B cell (primary cell): ENCODE results near the gene KRT80. TPM values are rescaled to one million over a fixed set of nuclear protein-coding genes. Genes with fewer than 3 reads are reported as not detected.

Experiments used
- ATAC-seq: fragments of 200-7000 bp; cut with Tn5 transposase; one replicate; pipeline ENCODE4 v1.10.0; 2021; ENCODE audit warnings: low read depth, mild to moderate bottlenecking, moderate number of reproducible peaks, moderate library complexity
- CTCF ChIA-PET: fragments of 350-600 bp; sonication (Branson Sonifier 250); formaldehyde crosslinking; loops from one replicate; lab custom pipeline; 2021; ENCODE audit warnings: antibody characterized with exemption, inconsistent platforms; lab: Charles Lee
- POLR2A ChIA-PET: fragments of 350-600 bp; sonication (Branson Sonifier 250); formaldehyde crosslinking; loops from one replicate; lab custom pipeline; 2021; ENCODE audit warnings: antibody characterized with exemption; lab: Charles Lee
- DNase-seq: peaks from one replicate; pipeline ENCODE4 v3.0.0; 2013
- H2AFZ ChIP-seq: 2 replicates; pipeline ENCODE4 v1.6.1; 2012; ENCODE audit warnings: mild to moderate bottlenecking, low read depth, low read length; ENCODE audit not compliant: insufficient read depth, poor library complexity, severe bottlenecking
- H3K27ac ChIP-seq, 2 donors: 1 replicate in 1 of 2; 2 replicates in 1 of 2; pipeline ENCODE4 v1.5.1; 2012 to 2013; ENCODE audit warnings: low read length in 2 of 2, mild to moderate bottlenecking in 2 of 2, moderate library complexity in 1 of 2
- H3K27me3 ChIP-seq, 4 experiments: fragments of 200-600 bp in 1 of 4; sonication (generic) in 1 of 4; replicated peaks in 1 of 4; 1 replicate in 2 of 4; 2 replicates in 2 of 4; pipeline versions ENCODE4 v1.6.1 to v1.7.0; 2013 to 2016; ENCODE audit warnings: low read length in 3 of 4, mild to moderate bottlenecking in 2 of 4, mixed read lengths in 1 of 4, moderate library complexity in 1 of 4; ENCODE audit not compliant: insufficient read depth in 4 of 4, control insufficient read depth in 3 of 4; ENCODE audit errors: control extremely low read depth in 1 of 4
- H3K36me3 ChIP-seq, 2 experiments: replicated peaks in 1 of 2; 1 replicate in 1 of 2; 2 replicates in 1 of 2; pipeline versions ENCODE4 v1.6.1 to v1.7.1; 2013; ENCODE audit warnings: low read length in 1 of 2; ENCODE audit not compliant: insufficient read depth in 2 of 2, control insufficient read depth in 1 of 2; ENCODE audit errors: control extremely low read depth in 1 of 2, extremely low read depth in 1 of 2
- H3K4me1 ChIP-seq, 2 donors: fragments of 200-600 bp in 1 of 2; sonication (generic) in 1 of 2; 1 replicate in 1 of 2; 2 replicates in 1 of 2; pipeline versions ENCODE4 v1.5.1 to v1.6.1; 2013 to 2017; ENCODE audit warnings: low read length in 2 of 2; ENCODE audit not compliant: control insufficient read depth in 2 of 2, insufficient read depth in 2 of 2
- H3K4me2 ChIP-seq: replicated peaks from 2 replicates; pipeline ENCODE3; 2012; ENCODE audit warnings: mild to moderate bottlenecking, low read depth, low read length; ENCODE audit not compliant: poor library complexity, severe bottlenecking
- H3K4me3 ChIP-seq, 5 experiments: fragments of 200-600 bp in 1 of 5; sonication (generic) in 1 of 5; 1 replicate in 3 of 5; 2 replicates in 2 of 5; pipeline versions ENCODE4 v1.5.1 to v1.7.0; 2011 to 2016; ENCODE audit warnings: low read length in 4 of 5, mild to moderate bottlenecking in 4 of 5, low read depth in 2 of 5, control low read depth in 1 of 5, moderate library complexity in 1 of 5; ENCODE audit not compliant: insufficient read depth in 1 of 5; ENCODE audit errors: control extremely low read depth in 1 of 5, extremely low read depth in 1 of 5
- H3K79me2 ChIP-seq: fragments of 200-600 bp; sonication (generic); one replicate; pipeline ENCODE4 v1.6.0; 2016; ENCODE audit warnings: low read length; ENCODE audit not compliant: control insufficient read depth, insufficient read depth
- H3K9ac ChIP-seq: fragments of 200-600 bp; sonication (generic); 2 replicates; pipeline ENCODE4 v1.6.1; 2017; ENCODE audit warnings: mild to moderate bottlenecking, low read length, moderate library complexity
- H3K9me3 ChIP-seq, 3 donors: one replicate each; pipeline versions ENCODE4 v1.6.1 to v1.7.1; 2013; ENCODE audit warnings: low read length in 2 of 3; ENCODE audit not compliant: control insufficient read depth in 2 of 3, insufficient read depth in 1 of 3; ENCODE audit errors: control extremely low read depth in 1 of 3
- H4K20me1 ChIP-seq: 2 replicates; pipeline ENCODE4 v1.6.0; 2012; ENCODE audit warnings: mild to moderate bottlenecking, low read length; ENCODE audit not compliant: insufficient read depth, control insufficient read depth, poor library complexity, severe bottlenecking
- H3K27ac Mint-ChIP-seq: one replicate; pipeline ENCODE4 v1.8.0; 2021; ENCODE audit warnings: mixed read lengths
- H3K27me3 Mint-ChIP-seq: one replicate; pipeline ENCODE4 v1.8.0; 2021; ENCODE audit warnings: mixed read lengths
- H3K4me1 Mint-ChIP-seq: one replicate; pipeline ENCODE4 v1.8.0; 2021; ENCODE audit warnings: mixed read lengths
- H3K4me3 Mint-ChIP-seq: one replicate; pipeline ENCODE4 v1.8.0; 2021; ENCODE audit warnings: mixed read lengths
- H3K9me3 Mint-ChIP-seq: one replicate; pipeline ENCODE4 v1.8.0; 2022; ENCODE audit warnings: mixed read lengths; ENCODE audit not compliant: insufficient read depth
- CTCF ChIP-seq: fragments of 200-600 bp; IDR thresholded peaks from one replicate; pipeline ENCODE4 v1.8.0; 2022; ENCODE audit warnings: antibody characterized with exemption, mild to moderate bottlenecking
- EZH2 ChIP-seq: IDR thresholded peaks from 2 replicates; pipeline ENCODE4 v1.6.1; 2012; ENCODE audit warnings: borderline replicate concordance, low read depth, mild to moderate bottlenecking, moderate library complexity, low read length; ENCODE audit not compliant: insufficient read depth, poor library complexity, severe bottlenecking
- WGBS: methylation state at CpG from one replicate; pipeline ENCODE4 v1.1.5; 2013; ENCODE audit warnings: missing lambda C conversion rate; ENCODE audit not compliant: insufficient coverage; 5-methylcytosine and 5-hydroxymethylcytosine counted together
- intact Hi-C: fragments of 100-400 bp; cut with micrococcal nuclease; formaldehyde crosslinking; loops from one replicate; pipeline ENCODE4 v1.10.0; 2022
- polyA plus RNA-seq: library from polyadenylated mRNA; depleted of rRNA; stranded (reverse); fragments of >200 nt; gene quantifications from 2 replicates; pipeline ENCODE4 v1.2.3, GENCODE V29; 2012
- total RNA-seq, 2 donors: library from RNA; stranded (reverse); fragments of 120-200 nt in 1 of 2; gene quantifications; 1 replicate in 1 of 2; 2 replicates in 1 of 2; pipeline versions ENCODE4 v1.2.3 to v1.2.4, GENCODE V29; 2013 to 2022

Gene KRT80
- total and polyA plus RNA-seq, 2 donors (not counting 1 experiment from before 2014, with no cell fraction given) = not detected

GRCh38 chr12:52203079-52203921 lies 11.5 kb upstream of the KRT80 start:
- ChIA-PET CTCF (no interaction called here), POLR2A (no interaction called here)
- WGBS = 44% methylated on average over 14 of the region's 19 CpGs
- Histone ChIP-seq H3K4me1 (no peaks in the 10 kb centered on the region), H3K27ac (no peak overlapping the region), H3K9me3 (no peaks in the 10 kb centered on the region), H3K9ac (no peak overlapping the region), H3K27me3 (peaks cover 0 to 11% (median 0%) of the 10 kb centered on the region in 4 experiments), H3K4me2 (no peak overlapping the region), H3K79me2 (no peaks in the 10 kb centered on the region), H3K36me3 (no peaks in the 10 kb centered on the region), H2AFZ (no peak overlapping the region), H3K4me3 (no peak overlapping the region), H4K20me1 (no peaks in the 10 kb centered on the region)
- H3K9me3 Mint-ChIP-seq = no peaks in the 10 kb centered on the region
- no peak overlapping the region for H3K4me3 Mint-ChIP-seq
- DNase-seq = no peak
- H3K27ac Mint-ChIP-seq = no peak overlapping the region
- no peak for ATAC-seq
- peaks cover 27% of the 10 kb centered on the region for H3K27me3 Mint-ChIP-seq
- intact Hi-C loops = no loop called here
- TF ChIP-seq CTCF (no peak), EZH2 (no peak)
- peaks cover 5% of the 10 kb centered on the region for H3K4me1 Mint-ChIP-seq

GRCh38 chr12:52202361-52203078 lies 10.7 kb upstream of the KRT80 start:
- Histone ChIP-seq H3K36me3 (no peaks in the 10 kb centered on the region), H3K9ac (no peak overlapping the region), H4K20me1 (no peaks in the 10 kb centered on the region), H3K27me3 (peaks cover 0 to 7% (median 0%) of the 10 kb centered on the region in 4 experiments), H3K4me2 (no peak overlapping the region), H3K4me1 (no peaks in the 10 kb centered on the region), H3K27ac (no peak overlapping the region), H3K79me2 (no peaks in the 10 kb centered on the region), H3K4me3 (no peak overlapping the region), H2AFZ (no peak overlapping the region), H3K9me3 (no peaks in the 10 kb centered on the region)
- H3K27me3 Mint-ChIP-seq = peaks cover 27% of the 10 kb centered on the region
- WGBS = 64% methylated on average over 15 of the region's 18 CpGs
- ATAC-seq (no peak), DNase-seq (no peak)
- no peak overlapping the region for H3K27ac Mint-ChIP-seq
- H3K4me3 Mint-ChIP-seq = no peak overlapping the region
- intact Hi-C loops = no loop called here
- CTCF ChIA-PET = no interaction called here
- TF ChIP-seq EZH2 (no peak), CTCF (no peak)
- peaks cover 5% of the 10 kb centered on the region for H3K4me1 Mint-ChIP-seq
- H3K9me3 Mint-ChIP-seq = no peaks in the 10 kb centered on the region
- POLR2A ChIA-PET = no interaction called here
